ENCODE data around the gene SIM2. TPM values are rescaled to one million over a fixed set of nuclear protein-coding genes. Genes with fewer than 3 reads are reported as not detected.

SIM2 gene
- total RNA-seq, 1 experiment from 2014 or later = not detected

DNA sequence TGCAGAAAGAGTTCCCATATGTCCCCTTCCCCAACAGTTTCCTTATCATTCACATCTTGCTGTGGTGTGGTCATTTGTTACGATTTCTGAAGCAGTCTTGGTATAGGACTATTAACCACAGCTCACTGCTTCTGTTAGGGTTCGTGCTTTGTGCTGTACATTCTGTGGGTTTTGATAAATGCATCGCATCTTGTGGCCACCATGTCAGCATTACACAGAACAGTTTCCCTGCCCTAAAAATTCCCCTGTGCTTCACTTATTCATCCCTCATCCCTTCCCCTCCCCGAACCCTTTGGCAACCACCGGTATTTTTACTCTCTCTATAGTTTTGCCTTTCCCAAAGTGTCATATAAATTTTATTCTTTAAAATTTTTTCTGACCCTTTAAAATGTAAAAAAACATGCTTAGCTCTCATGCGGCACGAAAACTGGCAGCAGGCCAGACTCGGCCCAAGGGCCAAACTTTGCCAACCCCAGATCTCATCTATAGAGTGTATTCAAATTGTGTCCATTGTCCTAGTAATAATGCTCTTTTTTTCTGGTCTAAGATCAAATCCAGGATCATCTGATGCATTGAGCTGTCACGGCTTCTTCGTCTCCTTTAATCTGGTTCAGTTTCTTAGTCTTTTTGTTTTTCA, 78.2 kb downstream of the SIM2 start:
- no peak overlapping the region for H2BK15ac ChIP-seq (ENCODE audit: low read depth, low read length)
- H2BK12ac ChIP-seq (ENCODE audit: insufficient read length, low read depth, low read length) = no peak overlapping the region
- H2BK20ac ChIP-seq (ENCODE audit: low read depth, low read length, poor library complexity, severe bottlenecking) = no peak overlapping the region
- H3K79me2 ChIP-seq (ENCODE audit: insufficient read depth, low read length) = no peaks in the 10 kb centered on the region
- no peak overlapping the region for H3K27ac Mint-ChIP-seq
- H4K5ac ChIP-seq (ENCODE audit: insufficient read length, low read depth, low read length) = no peak overlapping the region
- no peaks in the 10 kb centered on the region for H3K79me1 ChIP-seq (ENCODE audit: insufficient read depth, low read depth, low read length, poor library complexity, severe bottlenecking)
- no peak overlapping the region for H3K4ac ChIP-seq (ENCODE audit: low read depth, low read length)
- H3K4me2 ChIP-seq (ENCODE audit: insufficient read depth, insufficient read length, low read length) = no peak overlapping the region
- no peak overlapping the region for H4K8ac ChIP-seq (replicated peaks; ENCODE audit: insufficient read length, low read depth, low read length)
- H3K23me2 ChIP-seq (ENCODE audit: insufficient read length, low read depth, low read length, poor library complexity, severe bottlenecking) = no peaks in the 10 kb centered on the region
- H2BK120ac ChIP-seq (ENCODE audit: low read depth, low read length, poor library complexity, severe bottlenecking) = no peak overlapping the region
- H3K9me3 ChIP-seq (ENCODE audit: control insufficient read depth, low read depth, low read length) = no peaks in the 10 kb centered on the region
- peaks cover 18 to 23% of the 10 kb centered on the region in 2 experiments for H3K9me3 Mint-ChIP-seq
- H3T11ph ChIP-seq (ENCODE audit: low read length) = no peak overlapping the region
- no peak for DNase-seq
- no peak overlapping the region for H4K91ac ChIP-seq (ENCODE audit: insufficient read length, low read depth, low read length)
- no peak overlapping the region for H2AK5ac ChIP-seq (ENCODE audit: insufficient read length, low read length)
- no peak overlapping the region for H3K4me3 Mint-ChIP-seq
- peaks cover 6 to 19% (median 17%) of the 10 kb centered on the region in 3 experiments; a peak in 6 of 7 replicates for H3K36me3 Mint-ChIP-seq (ENCODE audit: insufficient read depth in 1 of 3, low read depth in 3 of 3)
- no peak overlapping the region for H3K14ac ChIP-seq (ENCODE audit: insufficient read depth, low read length)
- H3K56ac ChIP-seq (ENCODE audit: insufficient read length, low read depth, low read length) = no peak overlapping the region
- peaks cover 2% of the 10 kb centered on the region for H3K27me3 Mint-ChIP-seq (ENCODE audit: low read depth)
- H2BK5ac ChIP-seq (ENCODE audit: insufficient read length, low read length) = no peak overlapping the region
- WGBS (ENCODE audit: extremely low coverage, insufficient read length, low lambda C conversion rate) = no CpG with 5 or more reads among the region's 10 CpGs
- H3K23ac ChIP-seq (ENCODE audit: insufficient read length, low read depth, low read length) = no peak overlapping the region
- H3K4me1 ChIP-seq (ENCODE audit: insufficient read depth, low read length) = no peaks in the 10 kb centered on the region
- no peak overlapping the region for H3K18ac ChIP-seq (ENCODE audit: insufficient read length, low read depth, low read length)
- H3K27me3 ChIP-seq (ENCODE audit: insufficient read depth, low read length) = no peaks in the 10 kb centered on the region
- H4K20me1 ChIP-seq (ENCODE audit: control insufficient read depth, insufficient read depth, insufficient read length) = no peaks in the 10 kb centered on the region
- no peak overlapping the region for H2AFZ ChIP-seq (ENCODE audit: low read length)
- no peaks in the 10 kb centered on the region for H3K4me1 Mint-ChIP-seq
- no peak overlapping the region for H3K27ac ChIP-seq (ENCODE audit: insufficient read length, low read depth, low read length)
- H3K9ac ChIP-seq (ENCODE audit: extremely low read depth, insufficient read length, low read length) = no peak overlapping the region
- TF ChIP-seq CTCF (conservative IDR thresholded peaks at IDR 0.05) = no peak

All from H9 (cell line).